GM18511 (cell line): ENCODE results near the gene OR2AT4.
"Not testable (repeated sequence)": the region's sequence is repeated elsewhere in the genome, so short reads cannot be mapped to it uniquely, and the experiment has no call there.

Experiments used
- ATAC-seq: cut with Tn5 transposase; IDR thresholded peaks from one replicate; pipeline ENCODE4 v1.9.1; 2021; ENCODE audit warnings: mild to moderate bottlenecking, moderate library complexity; ENCODE audit not compliant: unreplicated experiment

The OR2AT4 gene

DNA sequence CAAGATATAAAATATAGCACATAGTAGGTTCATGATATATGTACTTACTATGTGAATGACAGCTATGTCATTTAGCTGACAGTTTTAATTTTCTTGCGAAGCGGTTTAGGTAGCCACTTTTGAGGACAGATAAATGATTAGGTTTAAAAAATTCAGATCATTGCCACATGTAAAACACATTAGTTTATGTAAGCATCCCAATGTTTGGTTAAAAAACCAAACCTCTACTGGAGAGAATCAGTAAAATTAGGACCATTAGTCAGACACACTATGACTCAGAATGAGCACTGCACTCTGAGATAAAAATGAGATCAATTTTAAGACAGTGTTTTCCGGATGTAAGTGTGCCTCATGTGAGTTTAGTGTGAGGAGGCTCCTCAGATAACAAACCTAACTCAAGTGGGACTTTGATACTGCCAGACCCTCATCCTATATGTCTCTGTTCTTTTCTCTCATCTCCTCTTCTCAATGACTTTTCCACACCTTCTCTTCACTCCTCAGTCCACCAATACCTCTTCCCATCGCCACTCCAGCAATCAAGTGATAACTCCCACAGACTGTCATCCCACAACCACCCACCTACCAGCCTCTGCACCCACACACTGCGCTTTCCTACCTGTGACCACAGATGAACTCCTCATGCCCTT lies 6.8 kb upstream of the OR2AT4 start:
- no peak for ATAC-seq

DNA sequence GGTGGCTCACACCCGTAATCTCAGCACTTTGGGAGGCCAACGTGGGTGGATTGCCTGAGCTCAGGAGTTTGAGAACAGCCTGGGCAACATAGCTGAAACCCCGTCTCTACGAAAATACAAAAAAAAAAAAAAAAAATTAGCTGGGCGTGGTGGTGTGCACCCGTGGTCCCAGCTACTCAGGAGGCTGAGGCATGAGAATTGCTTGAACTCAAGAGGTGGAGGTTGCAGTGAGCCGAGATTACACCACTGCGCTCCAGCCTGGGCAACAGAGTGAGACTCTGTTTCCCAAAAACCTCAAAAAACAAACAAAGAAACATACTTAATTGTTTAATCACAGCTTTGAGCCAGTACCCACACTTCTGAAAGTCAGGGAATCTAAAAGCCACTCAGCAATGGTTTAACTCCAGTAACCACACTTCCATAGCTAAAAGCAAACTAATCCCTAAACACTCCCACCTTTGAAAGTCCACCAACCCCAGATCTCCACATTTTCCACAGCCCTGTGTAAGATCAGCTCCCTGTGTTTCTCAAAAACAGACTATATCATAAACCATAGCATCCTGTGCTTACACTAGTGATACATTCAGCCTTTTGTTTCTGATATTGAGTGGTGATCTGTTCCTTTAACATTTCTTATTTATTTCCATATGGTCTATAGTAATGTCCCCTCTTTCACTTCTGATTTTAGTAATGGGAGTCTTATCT lies 4.9 kb upstream of the OR2AT4 start:
- no peak for ATAC-seq

DNA sequence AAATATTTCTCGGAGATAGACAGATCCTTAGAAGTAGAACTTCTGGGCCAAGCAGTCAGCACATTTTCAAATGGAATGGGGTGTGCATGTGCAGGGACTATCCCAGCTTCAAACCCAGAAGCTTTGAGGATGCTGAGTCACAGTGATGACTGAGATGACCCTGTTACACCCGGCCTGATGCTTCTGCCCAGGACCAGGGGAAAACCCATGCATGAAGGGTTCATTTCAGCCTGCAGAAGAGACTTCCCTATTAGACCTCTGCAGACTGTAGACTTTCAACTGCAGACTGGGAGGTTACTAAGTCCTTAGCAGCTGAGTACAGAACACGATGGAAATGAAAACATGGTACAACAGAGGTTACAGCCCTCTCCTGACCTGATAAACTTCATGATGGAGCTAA lies 3.6 kb upstream of the OR2AT4 start:
- peak; percentile 98 for ATAC-seq

DNA sequence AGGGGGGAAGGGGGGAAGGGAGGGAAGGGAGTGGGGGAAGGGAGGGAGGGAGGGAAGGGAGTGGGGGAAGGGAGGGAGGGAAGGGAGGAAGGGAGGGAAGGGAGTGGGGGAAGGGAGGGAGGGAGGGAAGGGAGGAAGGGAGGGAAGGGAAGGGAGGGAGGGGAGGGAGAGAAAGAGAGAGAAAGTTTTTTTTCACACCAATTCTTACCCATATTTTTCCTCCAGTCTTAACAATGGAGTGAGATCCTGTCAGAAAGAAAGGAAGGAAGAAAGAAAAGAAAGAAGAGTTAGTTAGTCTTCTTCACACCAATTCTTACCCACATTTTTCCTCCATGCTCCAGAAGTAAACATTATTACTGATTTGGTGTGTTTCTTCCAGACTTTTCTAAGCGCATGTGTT lies 3.0 kb upstream of the OR2AT4 start:
- no peak for ATAC-seq

DNA sequence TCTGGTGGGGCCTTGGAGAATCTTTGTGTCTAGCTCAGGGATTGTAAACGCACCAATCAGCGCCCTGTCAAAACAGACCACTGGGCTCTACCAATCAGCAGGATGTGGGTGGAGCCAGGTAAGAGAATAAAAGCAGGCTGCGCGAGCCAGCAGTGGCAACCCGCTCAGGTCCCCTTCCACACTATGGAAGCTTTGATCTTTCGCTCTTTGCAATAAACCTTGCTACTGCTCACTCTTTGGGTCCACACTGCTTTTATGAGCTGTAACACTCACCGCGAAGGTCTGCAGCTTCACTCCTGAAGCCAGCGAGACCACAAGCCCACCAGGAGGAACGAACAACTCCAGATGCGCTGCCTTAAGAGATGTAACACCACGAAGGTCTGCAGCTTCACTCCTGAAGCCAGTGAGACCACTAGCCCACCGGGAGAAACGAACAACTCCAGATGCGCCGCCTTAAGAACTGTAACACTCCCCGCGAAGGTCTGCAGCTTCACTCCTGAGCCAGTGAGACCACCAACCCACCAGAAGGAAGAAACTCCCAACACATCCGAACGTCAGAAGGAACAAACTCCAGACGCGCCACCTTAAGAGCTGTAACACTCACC lies 2.3 kb upstream of the OR2AT4 start:
- not testable (repeated sequence) for ATAC-seq

DNA sequence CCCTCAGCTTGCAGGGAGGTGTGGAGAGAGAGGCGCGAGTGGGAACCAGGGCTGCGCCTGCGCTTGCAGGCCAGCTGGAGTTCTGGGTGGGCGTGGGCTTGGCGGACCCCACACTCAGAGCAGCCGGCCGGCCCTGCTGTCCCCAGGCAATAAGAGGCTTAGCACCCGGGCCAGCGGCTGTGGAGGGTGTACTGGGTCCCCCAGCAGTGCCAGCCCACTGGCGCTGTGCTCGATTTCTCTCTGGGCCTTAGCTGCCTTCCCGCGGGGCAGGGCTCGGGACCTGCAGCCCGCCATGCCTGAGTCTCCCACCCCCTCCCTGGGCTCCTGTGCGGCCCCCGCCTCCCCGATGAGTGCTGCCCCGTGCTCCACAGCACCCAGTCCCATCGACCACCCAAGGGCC lies 1.5 kb upstream of the OR2AT4 start:
- ATAC-seq: not testable (repeated sequence)

DNA sequence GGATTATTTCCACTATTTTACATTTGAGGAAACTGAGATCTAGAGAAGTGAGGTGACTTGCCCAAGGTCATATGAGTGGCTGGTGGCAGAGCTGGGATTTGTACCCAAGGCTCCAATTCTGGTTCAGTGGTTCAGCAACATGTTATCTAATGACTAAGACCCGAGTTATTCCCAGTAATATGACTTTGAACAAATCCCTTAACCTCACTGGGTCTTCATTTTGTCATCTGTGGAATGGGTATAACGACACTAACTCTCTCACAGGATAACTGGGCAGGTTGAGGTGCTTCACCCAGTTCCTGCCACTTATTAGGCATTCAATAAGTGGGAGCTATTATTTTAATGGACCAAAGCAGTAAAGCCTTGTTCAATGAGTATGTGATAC lies 489 bp upstream of the OR2AT4 start:
- ATAC-seq: no peak

DNA sequence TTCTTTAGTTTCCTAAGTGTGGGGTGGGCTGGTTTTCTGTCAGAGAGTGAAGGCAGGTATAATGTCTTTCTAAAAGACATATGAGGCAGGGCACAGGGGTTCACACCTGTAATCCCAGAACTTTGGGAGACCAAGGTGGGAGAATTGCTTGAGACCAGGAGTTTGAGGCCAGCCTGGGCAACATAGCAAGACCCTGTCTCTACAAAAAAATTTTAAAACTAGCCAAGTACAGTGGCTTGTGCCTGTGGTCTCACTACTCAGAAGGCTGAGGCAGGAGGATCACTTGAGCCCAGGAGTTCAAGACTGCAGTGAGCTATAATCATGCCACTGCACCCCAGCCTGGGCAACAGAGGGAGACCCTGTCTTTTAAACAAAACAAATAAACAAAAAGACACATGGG lies 2.3 kb downstream of the OR2AT4 start:
- ATAC-seq: not testable (repeated sequence)

DNA sequence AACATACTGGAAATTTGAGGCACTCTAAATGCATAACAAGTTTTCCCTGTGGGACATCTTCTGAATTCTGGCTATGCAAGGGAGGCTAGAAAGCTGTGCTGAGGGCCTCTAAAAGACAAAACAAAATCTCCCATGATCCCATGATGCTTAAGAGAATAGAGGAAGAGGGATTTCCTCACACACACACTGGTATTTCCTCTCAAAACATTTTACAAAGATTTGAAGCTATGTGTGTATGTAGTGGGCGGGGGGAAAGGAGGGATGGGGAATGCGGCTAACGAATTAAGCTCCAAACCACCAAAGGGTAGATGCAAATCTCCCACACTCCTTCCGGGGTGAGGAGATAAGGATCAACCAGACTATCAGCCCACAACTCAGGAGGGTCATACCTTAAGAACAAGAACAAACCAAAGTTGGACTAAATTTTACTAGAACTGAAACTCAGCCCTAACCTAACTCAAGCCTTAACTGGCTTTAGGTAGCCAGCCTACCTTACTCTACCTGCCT lies 6.0 kb downstream of the OR2AT4 start:
- no peak for ATAC-seq

DNA sequence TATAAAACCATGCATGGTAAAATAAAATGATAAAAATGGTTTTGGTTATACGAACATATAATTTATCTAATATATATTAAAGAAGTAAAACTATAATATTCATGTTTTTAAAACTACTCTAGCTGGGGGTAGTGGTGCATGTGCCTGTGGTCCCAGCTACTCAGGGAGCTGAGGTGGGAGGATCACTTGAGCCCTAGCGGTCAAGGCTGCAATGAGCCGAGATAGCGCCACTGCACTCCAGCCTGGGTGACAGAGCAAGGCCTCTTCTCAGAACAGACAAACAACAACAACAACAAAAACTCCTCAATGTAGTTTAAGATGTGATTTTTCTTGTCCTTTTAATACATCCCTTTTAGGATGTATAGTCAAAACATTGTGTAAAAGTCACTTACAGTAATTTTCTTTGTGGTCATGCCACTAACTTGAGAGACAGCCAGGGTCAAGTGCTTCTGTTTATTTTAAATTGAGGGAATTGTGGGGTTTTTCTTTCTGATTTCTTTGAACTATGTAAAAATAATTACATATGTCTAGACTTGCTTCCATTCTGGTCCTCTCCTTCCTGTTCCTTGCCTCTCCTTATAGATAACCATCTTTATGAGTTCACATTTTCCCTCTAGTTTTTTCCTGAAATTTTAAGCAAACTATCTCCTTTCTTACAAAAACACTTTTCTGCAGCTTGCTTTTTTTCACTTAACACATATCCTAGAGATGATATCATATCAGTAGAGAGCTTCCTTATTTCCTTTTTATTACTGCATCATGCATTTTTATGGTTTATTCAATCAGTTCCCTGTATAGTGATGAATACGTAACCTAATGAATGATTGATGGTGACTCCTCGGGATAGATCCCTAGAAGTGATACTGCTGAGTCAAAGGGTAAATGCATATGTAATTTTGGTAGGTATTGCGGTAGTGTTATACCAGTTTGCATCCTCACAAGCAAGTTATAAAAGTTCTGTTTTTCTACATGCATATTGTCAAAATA lies 9.1 kb downstream of the OR2AT4 start:
- no peak for ATAC-seq

DNA sequence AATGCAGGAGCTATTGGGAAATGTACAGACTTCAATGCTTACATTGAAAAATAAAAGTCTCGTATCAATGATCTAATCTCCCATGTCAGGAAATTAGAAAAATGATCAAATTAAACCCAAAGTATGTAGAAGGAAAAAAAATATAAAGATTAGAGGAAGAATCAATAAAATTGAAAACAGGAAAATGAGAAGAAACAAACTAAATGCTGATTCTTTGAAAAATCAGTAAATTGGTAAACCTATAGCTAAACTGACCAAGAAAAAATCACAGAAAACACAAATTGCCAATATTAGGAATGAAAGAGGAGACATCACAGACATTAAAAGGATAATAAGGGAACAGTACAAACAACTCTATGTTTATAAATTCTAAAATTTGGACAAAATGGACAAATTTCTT lies 11.8 kb downstream of the OR2AT4 start:
- ATAC-seq: no peak

DNA sequence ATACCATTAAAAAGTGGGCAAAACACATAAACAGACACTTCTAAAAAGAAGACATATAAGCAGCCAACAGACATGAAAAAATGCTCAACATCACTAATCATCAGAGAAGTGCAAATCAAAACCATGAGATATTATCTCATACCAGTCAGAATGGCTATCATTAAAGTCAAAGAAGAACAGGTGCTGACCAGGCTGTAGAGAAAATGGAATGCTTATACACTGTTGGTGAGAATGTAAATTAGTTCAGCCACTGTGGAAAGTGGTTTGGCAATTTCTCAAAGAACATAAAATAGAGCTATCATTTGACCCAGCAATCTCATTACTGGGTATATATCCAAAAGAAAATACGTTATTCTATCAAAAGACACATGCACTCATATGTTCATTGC lies 13.5 kb downstream of the OR2AT4 start:
- ATAC-seq: no peak

DNA sequence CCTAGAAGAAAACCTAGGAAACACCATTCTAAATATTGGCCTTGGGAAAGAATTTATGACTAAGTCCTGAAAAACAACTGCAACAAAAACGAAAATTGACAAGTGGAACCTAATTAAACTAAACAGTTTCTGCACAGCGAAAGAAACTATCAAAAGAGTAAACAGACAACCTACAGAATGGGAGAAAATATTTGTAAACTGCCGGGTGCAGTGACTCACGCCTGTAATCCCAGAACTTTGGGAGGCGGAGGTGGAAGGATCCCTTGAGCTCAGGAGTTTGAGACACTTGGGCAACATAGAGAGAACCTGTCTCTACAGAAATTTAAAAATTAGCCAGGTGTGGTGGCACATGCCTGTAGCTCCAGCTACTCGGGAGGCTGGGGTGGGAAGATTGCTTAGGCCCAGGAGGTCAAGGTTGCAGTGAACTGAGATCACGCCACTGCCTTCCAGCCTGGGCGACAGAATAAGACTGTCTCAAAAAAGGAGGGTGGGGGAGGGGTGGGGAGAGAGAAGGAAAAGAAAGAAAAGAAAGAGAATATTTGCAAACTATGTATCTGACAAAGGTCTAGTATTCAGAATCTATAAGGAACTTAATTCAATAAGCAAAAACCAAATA lies 14.0 kb downstream of the OR2AT4 start:
- ATAC-seq: no peak

DNA sequence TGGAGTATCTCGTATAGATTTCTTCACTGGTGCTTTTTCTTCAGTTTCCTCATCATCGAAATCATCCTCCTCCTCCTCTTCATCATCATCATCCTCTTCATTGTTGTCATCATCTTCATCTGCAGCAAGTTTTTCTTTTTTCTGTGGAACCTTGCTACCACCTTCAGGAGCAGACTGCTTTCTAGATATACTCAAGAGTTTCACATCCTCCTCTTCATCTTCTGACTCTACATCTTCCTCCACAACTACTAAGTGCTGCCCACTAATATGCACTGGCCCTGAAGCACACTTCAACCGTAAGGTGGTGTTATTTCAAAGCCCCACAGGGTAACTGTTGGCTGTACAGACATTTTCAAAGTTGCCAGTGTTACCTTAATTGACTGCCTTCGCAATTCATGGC lies 17.1 kb downstream of the OR2AT4 start:
- no peak for ATAC-seq

DNA sequence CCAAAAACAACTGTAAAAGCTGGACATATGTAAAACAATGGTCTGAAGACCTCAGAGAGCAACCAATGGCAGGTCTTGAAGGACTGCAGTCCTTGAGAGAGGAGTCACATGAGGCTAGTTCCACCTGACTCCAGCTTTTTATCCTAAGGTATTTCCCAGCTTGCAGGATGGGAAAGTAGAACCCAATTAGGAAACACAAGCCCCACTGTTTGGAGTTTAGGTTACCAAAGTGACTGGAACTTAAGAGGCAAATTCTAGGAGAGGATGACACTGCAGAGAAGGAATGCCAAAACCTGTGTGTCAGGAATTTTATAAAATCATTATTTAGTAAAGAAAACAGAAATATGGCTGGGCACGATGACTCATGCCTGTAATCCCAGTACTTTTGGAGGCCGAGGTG lies 18.4 kb downstream of the OR2AT4 start:
- ATAC-seq: no peak

DNA sequence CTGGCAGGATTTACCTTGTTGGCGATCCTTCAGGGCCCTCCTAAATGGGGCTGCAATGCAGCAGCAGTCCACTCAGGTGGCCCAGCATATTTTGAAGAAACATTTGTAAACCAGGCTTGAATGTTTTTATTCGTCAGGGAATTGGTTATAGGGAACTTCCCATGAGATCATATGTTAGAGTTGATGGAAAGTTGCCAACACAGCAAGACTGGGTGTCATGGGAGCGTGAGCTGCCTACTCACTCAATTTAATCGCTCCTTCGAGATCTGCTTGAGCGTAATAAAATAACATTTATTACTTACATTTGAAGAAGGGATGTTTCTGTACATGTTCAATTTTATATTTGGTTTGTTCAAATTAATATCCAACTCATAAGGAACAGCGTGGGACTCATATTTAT lies 19.4 kb downstream of the OR2AT4 start:
- ATAC-seq: no peak

DNA sequence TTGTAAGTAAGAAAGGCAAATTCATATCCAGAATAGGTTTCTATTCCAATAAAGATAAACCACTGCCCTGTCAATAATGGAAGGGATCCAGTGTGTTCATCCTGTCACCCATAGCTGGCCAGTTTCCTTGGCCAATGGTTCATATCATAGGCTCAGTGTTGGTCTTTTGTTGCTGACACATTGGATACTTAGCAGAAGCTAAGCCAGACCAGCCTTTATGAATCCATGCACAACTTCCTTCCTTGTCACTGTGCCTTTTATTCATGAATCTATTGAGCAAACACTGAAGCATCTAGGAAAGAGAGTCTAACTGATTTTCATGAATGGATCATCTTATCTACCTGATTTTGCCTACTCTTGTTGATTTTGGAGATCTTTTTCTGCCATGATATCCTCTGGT lies 20.0 kb downstream of the OR2AT4 start:
- ATAC-seq: no peak

DNA sequence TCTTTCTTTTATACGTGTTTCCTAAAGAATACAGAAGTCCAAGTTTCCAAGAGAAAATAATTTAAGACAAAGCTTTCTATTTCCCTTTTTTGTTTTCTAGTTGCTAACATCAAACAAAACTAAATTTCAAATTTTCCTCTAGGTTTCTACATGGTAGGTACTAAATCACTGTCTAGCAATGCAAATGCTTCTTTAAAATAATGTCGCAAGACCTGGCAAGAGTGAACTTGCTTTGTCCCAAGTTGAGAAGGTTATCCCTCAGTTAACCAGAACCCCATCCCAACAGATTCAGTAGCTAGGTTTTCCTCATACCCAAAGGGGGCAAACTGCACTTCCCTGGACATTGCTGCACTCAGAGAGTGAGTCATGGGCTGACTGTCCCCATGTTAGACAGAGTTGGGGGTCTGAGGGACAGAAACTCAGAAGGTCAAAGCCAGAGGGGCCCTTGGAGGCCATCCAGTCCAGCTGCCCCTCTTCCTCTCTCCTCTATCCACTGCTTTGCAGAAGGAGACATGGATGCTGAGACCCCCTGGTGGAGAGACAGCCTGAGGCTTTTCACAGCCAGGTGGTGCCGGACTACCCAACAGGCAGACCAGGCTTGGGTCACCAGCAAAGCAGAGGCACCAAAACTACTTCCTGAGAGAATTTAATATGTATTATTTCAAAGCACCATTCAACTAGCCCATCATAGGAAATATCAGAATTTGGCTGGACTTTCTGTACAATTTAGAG lies 23.1 kb downstream of the OR2AT4 start:
- ATAC-seq: no peak

DNA sequence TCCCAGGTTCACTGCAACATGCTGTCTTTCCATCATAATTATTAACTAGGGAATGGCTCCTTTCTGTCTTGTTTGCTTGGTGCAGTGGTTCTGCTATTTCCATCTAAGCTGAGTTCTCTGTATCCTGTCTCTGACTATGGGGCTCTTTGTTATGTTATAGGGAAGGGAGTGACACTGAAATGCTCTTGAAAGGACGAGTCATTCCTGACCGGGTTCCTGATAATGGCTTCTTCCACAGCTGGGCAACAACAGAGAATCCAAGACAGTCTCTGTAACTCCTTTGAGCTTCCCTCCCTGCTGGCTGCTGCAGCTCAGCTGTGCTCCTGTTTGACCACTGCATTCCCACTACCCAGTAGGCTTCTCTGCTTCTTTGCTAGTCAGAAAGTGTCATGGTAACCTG lies 24.1 kb downstream of the OR2AT4 start:
- no peak for ATAC-seq

DNA sequence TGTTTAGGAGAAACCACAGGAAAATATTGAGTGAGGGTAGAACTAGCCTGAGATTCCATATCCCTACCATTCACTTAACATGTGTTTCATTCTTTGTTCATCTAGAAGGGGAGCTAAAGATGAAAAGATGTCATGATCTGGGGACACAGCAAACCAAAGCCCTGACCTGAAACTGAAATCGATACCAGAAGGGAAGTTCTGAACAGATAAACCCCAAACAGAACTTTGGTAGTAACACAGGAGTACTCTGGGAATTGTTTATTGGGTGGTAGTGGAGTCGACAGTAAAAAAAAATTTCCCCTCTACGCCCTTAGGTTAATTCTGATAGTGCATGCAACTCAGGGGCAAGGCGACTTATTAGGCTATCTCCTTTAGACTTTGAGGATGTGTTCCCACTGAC lies 27.2 kb downstream of the OR2AT4 start:
- ATAC-seq: no peak
